Sciatic nerve (tissue), 2 donors: ENCODE measurements around the gene ARHGAP33. TPM values are rescaled to one million over a fixed set of nuclear protein-coding genes. Genes with fewer than 3 reads are reported as not detected.

Experiments
- ATAC-seq: fragments of 200-7000 bp; cut with Tn5 transposase; one replicate; pipeline ENCODE4 v1.9.1; 2020; ENCODE audit warnings: mild to moderate bottlenecking, moderate library complexity
- DNase-seq: peaks from one replicate; pipeline ENCODE4 v3.0.0-alpha.2; 2020; ENCODE audit warnings: low spot score
- intact Hi-C: fragments of 100-400 bp; cut with DNase I; formaldehyde crosslinking; loops from one replicate; pipeline ENCODE4 v1.14.2; 2022
- total RNA-seq: library from RNA; stranded (reverse); fragmentation: NEBNext Ultra II Directional; extraction: Animal tissue kit (Norgen Biotek cat#: 25700); gene quantifications from one replicate; pipeline ENCODE4 v1.2.1, GENCODE V29; 2021
- donor health status: DM: no; HTN: no; CAD: no.
- donor health status: DM: no; HTN: no; CAD: no.

The ARHGAP33 gene, protein sequence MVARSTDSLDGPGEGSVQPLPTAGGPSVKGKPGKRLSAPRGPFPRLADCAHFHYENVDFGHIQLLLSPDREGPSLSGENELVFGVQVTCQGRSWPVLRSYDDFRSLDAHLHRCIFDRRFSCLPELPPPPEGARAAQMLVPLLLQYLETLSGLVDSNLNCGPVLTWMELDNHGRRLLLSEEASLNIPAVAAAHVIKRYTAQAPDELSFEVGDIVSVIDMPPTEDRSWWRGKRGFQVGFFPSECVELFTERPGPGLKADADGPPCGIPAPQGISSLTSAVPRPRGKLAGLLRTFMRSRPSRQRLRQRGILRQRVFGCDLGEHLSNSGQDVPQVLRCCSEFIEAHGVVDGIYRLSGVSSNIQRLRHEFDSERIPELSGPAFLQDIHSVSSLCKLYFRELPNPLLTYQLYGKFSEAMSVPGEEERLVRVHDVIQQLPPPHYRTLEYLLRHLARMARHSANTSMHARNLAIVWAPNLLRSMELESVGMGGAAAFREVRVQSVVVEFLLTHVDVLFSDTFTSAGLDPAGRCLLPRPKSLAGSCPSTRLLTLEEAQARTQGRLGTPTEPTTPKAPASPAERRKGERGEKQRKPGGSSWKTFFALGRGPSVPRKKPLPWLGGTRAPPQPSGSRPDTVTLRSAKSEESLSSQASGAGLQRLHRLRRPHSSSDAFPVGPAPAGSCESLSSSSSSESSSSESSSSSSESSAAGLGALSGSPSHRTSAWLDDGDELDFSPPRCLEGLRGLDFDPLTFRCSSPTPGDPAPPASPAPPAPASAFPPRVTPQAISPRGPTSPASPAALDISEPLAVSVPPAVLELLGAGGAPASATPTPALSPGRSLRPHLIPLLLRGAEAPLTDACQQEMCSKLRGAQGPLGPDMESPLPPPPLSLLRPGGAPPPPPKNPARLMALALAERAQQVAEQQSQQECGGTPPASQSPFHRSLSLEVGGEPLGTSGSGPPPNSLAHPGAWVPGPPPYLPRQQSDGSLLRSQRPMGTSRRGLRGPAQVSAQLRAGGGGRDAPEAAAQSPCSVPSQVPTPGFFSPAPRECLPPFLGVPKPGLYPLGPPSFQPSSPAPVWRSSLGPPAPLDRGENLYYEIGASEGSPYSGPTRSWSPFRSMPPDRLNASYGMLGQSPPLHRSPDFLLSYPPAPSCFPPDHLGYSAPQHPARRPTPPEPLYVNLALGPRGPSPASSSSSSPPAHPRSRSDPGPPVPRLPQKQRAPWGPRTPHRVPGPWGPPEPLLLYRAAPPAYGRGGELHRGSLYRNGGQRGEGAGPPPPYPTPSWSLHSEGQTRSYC
- total RNA-seq, result 26.8 TPM

DNA sequence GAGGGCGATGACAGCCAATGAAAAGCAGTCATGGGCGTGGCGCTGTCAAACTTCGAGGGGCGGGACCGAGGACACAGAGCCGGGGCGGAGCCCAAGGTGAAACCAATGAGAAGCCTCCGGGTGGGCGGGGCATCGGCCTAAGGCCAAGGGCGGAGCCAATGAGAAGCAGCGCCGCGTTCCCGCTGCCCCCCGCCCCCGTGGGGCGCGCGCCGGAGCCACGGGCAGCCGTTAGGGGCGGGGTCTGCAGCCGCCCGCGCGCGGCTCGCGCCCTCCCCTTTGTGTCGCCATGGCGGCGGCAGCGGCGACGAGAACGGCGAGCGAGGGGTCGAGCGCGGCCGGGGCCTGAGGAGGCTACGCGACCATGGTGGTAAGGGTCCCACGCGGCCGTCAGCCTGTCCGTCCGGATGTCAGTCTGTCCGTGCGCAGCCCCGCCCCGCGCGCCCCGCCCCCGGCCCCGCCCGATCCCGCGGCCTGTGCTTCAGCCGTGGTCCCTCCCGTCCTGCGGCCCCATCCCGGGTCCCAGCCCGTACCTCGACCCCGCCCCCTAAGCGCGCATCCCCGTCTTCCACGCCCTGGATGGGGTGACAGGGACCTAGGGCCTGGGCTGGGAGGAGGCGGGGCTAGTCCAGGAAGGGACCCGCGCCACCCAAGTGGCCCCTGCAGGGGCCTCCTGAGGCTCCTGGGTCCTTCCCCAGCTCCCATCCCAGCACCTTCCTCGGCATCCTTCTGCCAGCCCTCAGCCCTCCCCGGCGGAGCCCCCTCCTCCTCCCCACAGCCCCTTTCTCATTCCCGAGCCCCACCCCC, at the start of gene ARHGAP33:
Gene ARHGAP33, plus strand, starts transcription at position 267 of the 804 bp plus-strand sequence. Its CDS starts 95 bp downstream, at position 362.
- DNase-seq, result peak; percentile 100

DNA sequence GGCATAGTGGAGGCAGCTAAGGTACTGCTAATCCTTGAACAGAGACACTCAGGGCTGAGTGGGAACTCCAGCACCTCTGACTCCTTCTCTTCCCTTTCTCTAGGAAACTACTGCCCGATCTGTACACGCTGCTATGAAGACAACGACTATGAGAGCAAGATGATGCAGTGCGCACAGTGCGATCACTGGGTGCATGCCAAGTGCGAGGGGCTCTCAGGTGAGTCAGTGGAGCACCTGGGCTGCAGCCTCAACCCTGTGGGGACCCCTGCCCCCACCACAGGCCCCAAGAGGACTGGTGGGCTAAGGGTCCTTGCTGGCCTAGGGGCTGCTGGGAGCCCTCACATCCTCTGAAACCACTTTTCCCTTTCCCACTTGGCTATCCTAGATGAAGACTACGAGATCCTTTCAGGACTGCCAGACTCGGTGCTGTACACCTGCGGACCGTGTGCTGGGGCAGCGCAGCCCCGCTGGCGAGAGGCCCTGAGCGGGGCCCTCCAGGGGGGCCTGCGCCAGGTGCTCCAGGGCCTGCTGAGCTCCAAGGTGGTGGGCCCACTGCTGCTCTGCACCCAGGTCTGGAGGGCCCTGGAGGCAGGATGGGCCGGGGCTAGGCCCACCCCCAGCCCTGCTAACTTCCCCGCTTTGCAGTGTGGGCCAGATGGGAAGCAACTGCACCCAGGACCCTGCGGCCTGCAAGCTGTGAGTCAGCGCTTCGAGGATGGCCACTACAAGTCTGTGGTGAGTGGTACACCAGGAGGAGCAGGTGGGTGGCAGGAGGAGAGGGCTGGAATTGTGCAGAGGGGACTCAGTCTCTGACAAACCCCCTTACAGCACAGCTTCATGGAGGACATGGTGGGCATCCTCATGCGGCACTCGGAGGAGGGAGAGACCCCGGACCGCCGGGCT, 48.1 kb upstream of the ARHGAP33 start:
- ATAC-seq (no peak), DNase-seq (no peak)
- intact Hi-C loops, result no loop called here

More for the DNA sequence above, at the start of gene ARHGAP33:
- peak; percentile 98 for ATAC-seq
- intact Hi-C loops, result no loop called here

DNA sequence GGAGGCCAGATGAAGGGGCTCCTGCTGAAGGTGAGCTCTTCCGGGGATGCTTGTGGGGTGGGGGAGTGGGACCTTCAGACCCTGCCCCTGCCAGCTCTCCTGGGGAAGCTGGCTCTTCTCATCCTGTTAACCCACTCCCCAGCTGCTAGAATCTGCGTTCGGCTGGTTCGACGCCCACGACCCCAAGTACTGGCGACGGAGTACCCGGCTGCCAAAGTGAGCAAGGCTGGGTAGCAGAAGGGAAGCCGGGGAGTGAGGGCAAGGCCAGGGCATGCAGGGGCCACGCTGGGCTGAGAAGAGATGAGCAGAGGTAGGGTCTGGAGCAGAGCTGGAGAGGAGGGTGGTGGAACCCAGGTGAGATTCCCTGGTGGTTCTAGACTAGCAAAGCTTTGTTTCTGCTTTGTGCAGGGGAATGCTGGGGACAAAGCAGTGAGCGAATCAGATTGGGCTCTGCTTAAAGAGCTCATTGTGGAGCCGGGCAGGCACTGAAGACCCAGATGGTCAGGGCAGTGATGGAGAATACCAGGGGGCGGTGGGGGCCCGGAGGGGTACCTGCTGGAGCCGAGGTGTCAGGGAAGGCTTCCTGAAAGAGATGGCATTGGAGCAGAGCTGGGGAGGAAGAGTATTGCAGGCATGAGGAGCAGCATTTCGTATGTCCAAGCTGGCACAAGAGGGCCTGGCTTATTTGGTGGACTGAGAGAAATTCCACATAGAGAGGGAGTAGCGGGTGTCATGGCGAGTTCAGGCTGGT, 47.2 kb upstream of the ARHGAP33 start:
- ATAC-seq (no peak), DNase-seq (no peak)
- intact Hi-C loops, result no loop called here

DNA sequence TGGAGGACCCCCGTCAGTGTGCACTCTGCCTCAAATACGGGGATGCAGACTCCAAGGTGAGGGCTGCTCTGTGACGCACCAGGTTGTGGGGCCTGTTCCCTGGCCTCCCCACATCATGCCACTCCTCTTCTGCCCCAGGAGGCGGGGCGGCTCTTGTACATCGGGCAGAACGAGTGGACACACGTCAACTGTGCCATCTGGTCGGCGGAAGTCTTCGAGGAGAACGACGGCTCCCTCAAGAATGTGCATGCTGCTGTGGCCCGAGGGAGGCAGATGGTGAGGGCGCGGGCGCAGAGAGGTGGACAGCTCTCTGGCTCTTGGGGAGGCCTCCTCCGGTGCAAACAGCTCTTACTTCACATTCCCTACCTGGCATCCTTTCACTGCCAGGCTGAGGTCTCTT, 46.3 kb upstream of the ARHGAP33 start:
- no peak for ATAC-seq
- no peak for DNase-seq
- intact Hi-C loops, result no loop called here

DNA sequence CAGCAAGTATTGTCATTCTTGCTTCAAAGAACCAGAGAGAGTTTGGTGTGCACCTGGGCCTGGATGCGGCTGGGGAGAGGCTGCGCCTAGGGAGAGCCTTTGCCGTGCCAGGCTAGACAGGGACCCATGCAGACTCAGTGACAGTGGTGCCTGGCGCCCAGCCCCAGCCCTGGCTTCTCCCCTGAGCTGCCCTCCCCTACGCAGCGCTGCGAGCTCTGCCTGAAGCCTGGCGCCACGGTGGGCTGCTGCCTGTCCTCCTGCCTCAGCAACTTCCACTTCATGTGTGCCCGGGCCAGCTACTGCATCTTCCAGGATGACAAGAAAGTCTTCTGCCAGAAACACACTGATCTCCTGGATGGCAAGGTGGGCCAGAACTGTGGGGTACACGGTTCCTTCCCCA, 45.6 kb upstream of the ARHGAP33 start:
- ATAC-seq (no peak), DNase-seq (no peak)
- intact Hi-C loops, result no loop called here

DNA sequence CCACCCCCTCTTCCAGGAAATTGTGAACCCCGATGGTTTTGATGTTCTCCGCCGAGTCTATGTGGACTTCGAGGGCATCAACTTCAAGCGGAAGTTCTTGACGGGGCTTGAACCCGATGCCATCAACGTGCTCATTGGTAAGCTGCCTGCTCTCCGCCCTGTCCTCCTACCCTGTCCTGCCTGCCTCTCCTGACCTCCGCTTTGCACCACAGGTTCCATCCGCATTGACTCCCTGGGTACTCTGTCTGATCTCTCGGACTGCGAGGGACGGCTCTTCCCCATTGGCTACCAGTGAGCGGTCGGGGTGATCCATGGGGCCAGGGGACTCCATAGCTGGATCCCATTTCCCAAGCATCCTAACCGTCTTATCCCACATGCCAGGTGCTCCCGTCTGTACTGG, 45.0 kb upstream of the ARHGAP33 start:
- intact Hi-C loops, result no loop called here

DNA sequence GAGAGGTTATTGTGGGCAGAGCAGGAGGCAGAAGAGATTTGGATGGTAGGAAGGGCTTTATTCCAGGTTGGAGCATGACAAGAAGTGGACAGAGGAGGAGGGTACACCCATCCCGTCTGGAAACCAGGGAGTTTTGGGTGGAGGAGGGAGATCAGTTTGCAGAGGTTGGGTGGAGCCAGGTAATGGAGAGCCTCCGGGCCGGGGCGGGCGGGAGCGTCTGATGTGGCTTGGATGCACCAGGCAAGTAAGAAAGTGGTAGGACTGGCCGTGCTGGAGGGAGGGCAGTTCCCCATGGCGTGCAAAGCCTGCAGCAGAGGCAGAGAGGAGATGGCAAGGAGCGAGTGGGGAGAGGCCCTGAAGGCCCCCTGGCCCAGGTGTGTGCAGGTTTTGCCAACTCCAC, 44.0 kb upstream of the ARHGAP33 start:
- DNase-seq, result no peak
- ATAC-seq, result no peak
- intact Hi-C loops, result no loop called here

More for the DNA sequence above, 45.0 kb upstream of the ARHGAP33 start:
- no peak for DNase-seq
- no peak for ATAC-seq

DNA sequence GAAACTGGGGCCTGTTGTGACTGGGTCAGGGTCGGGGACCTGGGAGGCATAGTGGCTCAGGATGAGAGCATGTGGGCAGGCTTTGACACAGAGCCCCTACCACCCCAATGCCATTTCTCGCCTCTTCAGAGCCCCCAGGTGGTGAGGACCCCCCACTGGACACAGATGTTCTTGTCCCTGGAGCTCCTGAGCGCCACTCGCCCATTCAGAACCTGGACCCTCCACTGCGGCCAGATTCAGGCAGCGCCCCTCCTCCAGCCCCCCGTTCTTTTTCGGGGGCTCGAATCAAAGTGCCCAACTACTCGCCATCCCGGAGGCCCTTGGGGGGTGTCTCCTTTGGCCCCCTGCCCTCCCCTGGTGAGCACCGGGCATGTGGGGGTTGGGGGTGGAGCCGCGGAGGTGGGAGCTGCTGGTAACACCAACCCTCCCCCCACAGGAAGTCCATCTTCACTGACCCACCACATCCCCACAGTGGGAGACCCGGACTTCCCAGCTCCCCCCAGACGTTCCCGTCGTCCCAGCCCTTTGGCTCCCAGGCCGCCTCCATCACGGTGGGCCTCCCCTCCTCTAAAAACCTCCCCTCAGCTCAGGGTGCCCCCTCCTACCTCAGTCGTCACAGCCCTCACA, 43.5 kb upstream of the ARHGAP33 start:
- intact Hi-C loops, result no loop called here
- DNase-seq (no peak), ATAC-seq (no peak)

DNA sequence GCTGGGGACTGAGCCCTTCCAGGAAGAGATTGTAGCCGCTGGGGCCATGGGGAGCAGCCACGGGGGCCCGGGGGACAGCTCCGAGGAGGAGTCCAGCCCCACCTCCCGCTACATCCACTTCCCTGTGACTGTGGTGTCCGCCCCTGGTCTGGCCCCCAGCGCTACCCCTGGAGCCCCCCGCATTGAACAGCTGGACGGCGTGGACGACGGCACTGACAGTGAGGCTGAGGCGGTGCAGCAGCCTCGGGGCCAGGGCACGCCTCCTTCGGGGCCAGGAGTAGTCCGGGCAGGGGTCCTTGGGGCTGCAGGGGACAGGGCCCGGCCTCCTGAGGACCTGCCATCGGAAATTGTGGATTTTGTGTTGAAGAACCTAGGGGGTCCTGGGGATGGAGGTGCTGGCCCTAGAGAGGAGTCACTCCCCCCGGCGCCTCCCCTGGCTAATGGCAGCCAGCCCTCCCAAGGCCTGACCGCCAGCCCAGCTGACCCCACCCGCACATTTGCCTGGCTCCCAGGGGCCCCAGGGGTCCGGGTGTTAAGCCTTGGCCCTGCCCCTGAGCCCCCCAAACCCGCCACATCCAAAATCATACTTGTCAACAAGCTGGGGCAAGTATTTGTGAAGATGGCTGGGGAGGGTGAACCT, 42.7 kb upstream of the ARHGAP33 start:
- DNase-seq (no peak), ATAC-seq (no peak)
- intact Hi-C loops, result no loop called here

DNA sequence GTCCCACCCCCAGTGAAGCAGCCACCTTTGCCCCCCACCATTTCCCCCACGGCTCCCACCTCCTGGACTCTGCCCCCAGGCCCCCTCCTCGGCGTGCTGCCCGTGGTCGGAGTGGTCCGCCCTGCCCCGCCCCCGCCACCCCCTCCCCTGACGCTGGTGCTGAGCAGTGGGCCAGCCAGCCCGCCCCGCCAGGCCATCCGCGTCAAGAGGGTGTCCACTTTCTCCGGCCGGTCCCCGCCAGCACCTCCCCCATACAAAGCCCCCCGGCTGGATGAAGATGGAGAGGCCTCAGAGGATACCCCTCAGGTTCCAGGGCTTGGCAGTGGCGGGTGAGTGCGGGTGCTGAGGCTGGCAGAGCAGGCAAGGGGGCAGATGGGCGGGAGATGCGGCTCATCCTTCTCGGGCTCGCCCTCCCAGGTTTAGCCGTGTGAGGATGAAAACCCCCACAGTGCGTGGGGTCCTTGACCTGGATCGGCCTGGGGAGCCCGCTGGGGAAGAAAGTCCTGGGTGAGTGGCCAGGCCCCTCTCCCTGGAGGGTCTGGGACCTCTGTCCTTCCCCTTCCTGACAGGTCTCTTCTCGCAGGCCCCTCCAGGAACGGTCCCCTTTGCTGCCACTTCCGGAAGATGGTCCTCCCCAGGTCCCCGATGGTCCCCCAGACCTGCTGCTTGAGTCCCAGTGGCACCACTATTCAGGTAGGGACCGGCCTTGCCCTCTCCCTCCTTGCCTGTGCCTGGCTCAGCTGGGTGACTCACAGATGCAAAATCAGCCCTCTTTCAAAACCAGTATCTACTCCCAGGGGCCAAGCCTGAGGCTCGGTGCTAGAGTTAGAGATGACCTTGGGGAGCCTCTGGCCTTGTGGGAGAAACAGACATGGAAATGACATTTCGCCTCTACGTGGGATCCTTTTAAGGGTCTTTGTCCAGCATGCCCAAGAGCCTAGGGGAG, 41.9 kb upstream of the ARHGAP33 start:
- ATAC-seq, result no peak
- DNase-seq, result no peak
- intact Hi-C loops, result no loop called here

DNA sequence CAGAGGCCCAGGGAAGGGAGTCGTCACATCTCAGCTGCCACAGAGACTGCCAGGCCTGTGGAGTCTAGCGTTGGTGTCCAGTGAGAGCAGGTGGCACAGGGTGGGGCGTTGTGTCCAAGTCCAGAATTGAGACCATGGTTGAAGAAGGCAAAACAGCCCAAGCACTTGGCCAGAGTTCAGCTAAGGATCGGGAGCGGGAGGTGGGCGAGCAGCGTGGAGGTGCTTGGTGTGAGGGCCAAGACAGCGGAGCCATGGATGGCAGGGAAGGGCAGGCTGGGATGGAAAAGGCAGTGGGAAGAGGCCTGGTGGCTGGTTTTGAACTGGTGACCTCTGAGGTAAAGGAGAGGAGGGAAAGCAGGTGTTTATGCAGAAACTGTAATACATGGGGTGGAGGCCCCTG, 41.1 kb upstream of the ARHGAP33 start:
- no peak for DNase-seq
- intact Hi-C loops, result no loop called here
- no peak for ATAC-seq

DNA sequence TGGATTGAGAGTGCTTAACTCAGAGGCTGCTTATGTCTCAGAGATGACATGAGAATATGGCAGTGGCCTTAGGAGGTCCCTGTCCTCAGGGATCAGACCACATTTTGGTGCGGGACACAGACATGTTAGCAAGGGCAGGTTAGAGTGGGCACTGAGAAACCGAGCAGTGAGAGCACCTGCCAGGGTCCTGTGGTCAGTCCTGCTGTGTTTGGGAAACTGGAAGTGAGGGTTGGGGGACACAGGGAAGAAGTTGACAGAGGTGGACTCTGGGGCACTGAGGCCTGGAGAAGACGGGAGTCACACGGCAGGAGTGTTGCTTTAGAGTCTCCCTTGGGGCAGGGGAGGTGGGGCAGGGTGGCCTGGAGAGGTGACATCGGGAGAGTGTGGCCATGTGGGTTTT, 40.5 kb upstream of the ARHGAP33 start:
- ATAC-seq (no peak), DNase-seq (no peak)
- intact Hi-C loops, result no loop called here

DNA sequence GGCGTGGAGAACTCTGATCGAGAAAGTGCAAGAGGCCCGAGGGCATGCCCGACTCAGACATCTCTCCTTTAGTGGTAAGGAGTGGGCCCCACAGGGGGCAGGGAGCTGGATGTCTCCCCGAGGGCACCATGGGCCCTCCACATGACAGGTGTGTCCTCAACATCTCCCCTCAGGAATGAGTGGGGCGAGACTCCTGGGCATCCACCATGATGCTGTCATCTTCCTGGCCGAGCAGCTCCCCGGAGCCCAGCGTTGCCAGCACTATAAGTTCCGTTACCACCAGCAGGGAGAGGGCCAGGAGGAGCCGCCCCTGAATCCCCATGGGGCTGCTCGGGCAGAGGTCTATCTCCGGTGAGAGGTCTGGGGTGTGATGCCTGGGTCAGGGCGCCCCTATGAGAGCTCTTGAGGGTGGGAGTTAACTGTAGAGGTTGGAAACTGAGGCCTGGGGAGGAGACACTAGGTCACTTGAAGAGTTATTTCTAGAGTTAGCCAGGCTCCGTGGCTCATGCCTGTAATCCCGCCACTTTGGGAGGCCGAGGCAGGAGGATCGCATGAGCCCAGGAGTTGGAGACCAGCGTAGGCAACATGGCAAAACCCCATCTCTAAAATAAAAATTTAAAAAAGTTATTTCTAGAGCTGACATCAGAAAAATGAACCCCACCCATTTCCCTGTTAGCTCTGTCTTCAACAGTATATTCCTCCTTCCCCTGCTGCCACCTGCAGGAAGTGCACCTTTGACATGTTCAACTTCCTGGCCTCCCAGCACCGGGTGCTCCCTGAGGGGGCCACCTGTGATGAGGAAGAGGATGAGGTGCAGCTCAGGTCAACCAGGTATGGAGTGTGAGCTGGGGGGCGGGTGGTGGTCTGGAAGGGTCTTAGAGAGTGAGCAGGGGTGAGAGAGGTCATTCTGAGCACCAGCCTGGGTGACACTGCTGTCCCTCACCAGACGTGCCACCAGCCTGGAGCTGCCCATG, 38.2 kb upstream of the ARHGAP33 start:
- DNase-seq, result no peak
- intact Hi-C loops, result no loop called here
- no peak for ATAC-seq
